Naive thymus-derived CD4-positive, alpha-beta T cell (primary cell): ENCODE results near the gene PPP2R2D. TPM values are rescaled to one million over a fixed set of nuclear protein-coding genes. Genes with fewer than 3 reads are reported as not detected.
"Not testable (repeated sequence)": the region's sequence is repeated elsewhere in the genome, so short reads cannot be mapped to it uniquely, and the experiment has no call there.

Experiments
- ATAC-seq: fragments of 150-1000 bp; cut with Tn5 transposase; 2 replicates; pipeline ENCODE4 v1.10.0; 2021; ENCODE audit warnings: mild to moderate bottlenecking, moderate library complexity
- CTCF ChIA-PET: fragments of 350-600 bp; sonication (Branson Sonifier 250); formaldehyde crosslinking; loops from one replicate; lab custom pipeline; 2021; ENCODE audit warnings: antibody characterized with exemption; lab: Charles Lee
- POLR2A ChIA-PET: fragments of 350-600 bp; sonication (Branson Sonifier 250); formaldehyde crosslinking; loops from one replicate; lab custom pipeline; 2021; ENCODE audit warnings: antibody characterized with exemption, inconsistent platforms; lab: Charles Lee
- DNase-seq, 9 donors: peaks; one replicate each; pipeline versions ENCODE4 v3.0.0 to v3.0.0-alpha.2; 2020 to 2022; ENCODE audit warnings: mixed read lengths in 1 of 9
- H3K27ac ChIP-seq: one replicate; pipeline ENCODE4 v1.7.0; 2013; ENCODE audit warnings: mild to moderate bottlenecking, low read depth, low read length, moderate library complexity
- H3K27me3 ChIP-seq, 2 donors: one replicate each; pipeline ENCODE4 v1.7.0; 2013; ENCODE audit warnings: low read length in 2 of 2, mild to moderate bottlenecking in 2 of 2, moderate library complexity in 2 of 2; ENCODE audit not compliant: control insufficient read depth in 2 of 2, insufficient read depth in 2 of 2
- H3K36me3 ChIP-seq, 3 experiments: 1 replicate in 2 of 3; 2 replicates in 1 of 3; pipeline ENCODE4 v1.7.0; 2013; ENCODE audit warnings: low read length in 3 of 3, mild to moderate bottlenecking in 3 of 3, moderate library complexity in 1 of 3; ENCODE audit not compliant: insufficient read depth in 3 of 3, control insufficient read depth in 2 of 3
- H3K4me1 ChIP-seq, 2 donors: one replicate each; pipeline ENCODE4 v1.7.0; 2013; ENCODE audit warnings: low read length in 2 of 2, mild to moderate bottlenecking in 2 of 2, moderate library complexity in 1 of 2; ENCODE audit not compliant: control insufficient read depth in 2 of 2, insufficient read depth in 2 of 2
- H3K4me3 ChIP-seq: 2 replicates; pipeline ENCODE4 v1.7.0; 2013; ENCODE audit warnings: mild to moderate bottlenecking, low read length
- H3K9me3 ChIP-seq, 3 experiments: 1 replicate in 2 of 3; 2 replicates in 1 of 3; pipeline ENCODE4 v1.7.0; 2013; ENCODE audit warnings: low read length in 3 of 3; ENCODE audit not compliant: control insufficient read depth in 2 of 3
- H3K27ac Mint-ChIP-seq, 9 donors: one replicate each; pipeline ENCODE4 v1.8.0; 2020 to 2022; ENCODE audit warnings: mixed read lengths in 9 of 9, mild to moderate bottlenecking in 8 of 9, moderate library complexity in 5 of 9, inconsistent platforms in 2 of 9
- H3K27me3 Mint-ChIP-seq, 5 donors: one replicate each; pipeline ENCODE4 v1.8.0; 2021 to 2022; ENCODE audit warnings: mixed read lengths in 5 of 5, mild to moderate bottlenecking in 1 of 5
- H3K36me3 Mint-ChIP-seq, 5 donors: one replicate each; pipeline ENCODE4 v1.8.0; 2020 to 2022; ENCODE audit warnings: mixed read lengths in 5 of 5, mild to moderate bottlenecking in 3 of 5, inconsistent platforms in 1 of 5
- H3K4me1 Mint-ChIP-seq, 7 donors: one replicate each; pipeline ENCODE4 v1.8.0; 2020 to 2022; ENCODE audit warnings: mixed read lengths in 7 of 7, mild to moderate bottlenecking in 3 of 7, inconsistent platforms in 1 of 7
- H3K4me3 Mint-ChIP-seq, 10 donors: one replicate each; pipeline ENCODE4 v1.8.0; 2020 to 2022; ENCODE audit warnings: mild to moderate bottlenecking in 10 of 10, mixed read lengths in 10 of 10, moderate library complexity in 6 of 10, inconsistent platforms in 2 of 10
- H3K9me3 Mint-ChIP-seq, 11 donors: one replicate each; pipeline ENCODE4 v1.8.0; 2020 to 2022; ENCODE audit warnings: mixed read lengths in 11 of 11, mild to moderate bottlenecking in 4 of 11, inconsistent platforms in 1 of 11, moderate library complexity in 1 of 11
- intact Hi-C, 2 donors: fragments of 100-400 bp; cut with micrococcal nuclease; formaldehyde crosslinking; loops; one replicate each; pipeline ENCODE4 v1.15.1; 2023
- polyA plus RNA-seq, 2 donors: library from polyadenylated mRNA; unstranded; fragments of 300-500 nt; fragmentation: Illumina TruSeq; gene quantifications; one replicate each; pipeline ENCODE4 v1.2.3, GENCODE V29; 2021
- total RNA-seq, 6 experiments: library from RNA in 5 of 6; stranded (reverse) in 5 of 6; gene quantifications; 1 replicate in 5 of 6; 2 replicates in 1 of 6; pipeline ENCODE4 v1.2.3 and lab custom pipeline; 2021 to 2026

The PPP2R2D gene
- total and polyA plus RNA-seq, 7 experiments from 2014 or later, result 35.0 to 61.3 (median 40.1) TPM

DNA sequence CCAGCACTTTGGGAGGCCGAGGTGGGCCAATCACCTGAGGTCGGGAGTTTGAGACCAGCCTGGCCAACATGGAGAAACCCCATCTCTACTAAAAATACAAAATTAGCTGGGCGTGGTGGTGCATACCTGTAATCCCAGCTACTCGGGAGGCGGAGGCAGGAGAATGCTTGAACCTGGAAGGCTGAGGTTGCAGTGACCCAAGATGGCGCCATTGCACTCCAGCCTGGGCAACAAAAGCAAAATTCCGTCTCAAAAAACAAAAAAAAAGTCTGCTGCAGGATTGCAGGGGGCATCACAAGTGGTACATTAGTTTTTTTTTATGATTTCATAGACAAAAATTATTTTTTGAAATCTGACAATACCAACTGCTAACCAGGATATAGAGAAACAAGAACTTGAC is 86.0 kb downstream of the PPP2R2D start:
- H3K27me3 Mint-ChIP-seq, result peaks cover 0 to 28% (median 0%) of the 10 kb centered on the region in 5 donors
- H3K27me3 ChIP-seq, H3K4me1 Mint-ChIP-seq, DNase-seq, CTCF ChIA-PET, H3K4me1 ChIP-seq, H3K36me3 ChIP-seq, H3K4me3 ChIP-seq, intact Hi-C loops, POLR2A ChIA-PET, H3K4me3 Mint-ChIP-seq, H3K9me3 ChIP-seq, H3K27ac Mint-ChIP-seq, H3K27ac ChIP-seq, ATAC-seq, H3K9me3 Mint-ChIP-seq: not testable (repeated sequence)
- peaks cover 0 to 15% (median 0%) of the 10 kb centered on the region in 5 donors for H3K36me3 Mint-ChIP-seq

GRCh38 chr10:131987301-131987700 is 86.5 kb downstream of the PPP2R2D start:
- H3K36me3 ChIP-seq, ATAC-seq, H3K4me3 ChIP-seq, H3K4me3 Mint-ChIP-seq, intact Hi-C loops, H3K27me3 ChIP-seq, H3K4me1 Mint-ChIP-seq, H3K9me3 Mint-ChIP-seq, H3K27ac ChIP-seq, POLR2A ChIA-PET, H3K4me1 ChIP-seq, CTCF ChIA-PET, H3K27ac Mint-ChIP-seq, DNase-seq, H3K9me3 ChIP-seq: not testable (repeated sequence)
- Mint-ChIP-seq H3K36me3 (peaks cover 0 to 15% (median 0%) of the 10 kb centered on the region in 5 donors), H3K27me3 (peaks cover 0 to 30% (median 0%) of the 10 kb centered on the region in 5 donors)

- H3K9me3 Mint-ChIP-seq, ATAC-seq, intact Hi-C loops, H3K4me1 ChIP-seq, H3K27ac ChIP-seq, H3K4me3 Mint-ChIP-seq, H3K4me1 Mint-ChIP-seq, H3K27ac Mint-ChIP-seq, CTCF ChIA-PET, DNase-seq, H3K36me3 ChIP-seq, POLR2A ChIA-PET, H3K4me3 ChIP-seq, H3K9me3 ChIP-seq, H3K27me3 ChIP-seq: not testable (repeated sequence)
- Mint-ChIP-seq H3K27me3 (peaks cover 0 to 30% (median 0%) of the 10 kb centered on the region in 5 donors), H3K36me3 (peaks cover 0 to 15% (median 0%) of the 10 kb centered on the region in 5 donors)
Measured at GRCh38 chr10:131987786-131988185, 87.0 kb downstream of the PPP2R2D start.

- ChIA-PET POLR2A (no interaction called here), CTCF (no interaction called here)
- Mint-ChIP-seq H3K4me3 (no peak overlapping the region), H3K27me3 (peaks cover 0 to 21% (median 0%) of the 10 kb centered on the region in 5 donors), H3K36me3 (peaks cover 0 to 3% (median 0%) of the 10 kb centered on the region in 5 donors), H3K4me1 (no peaks in the 10 kb centered on the region), H3K9me3 (peaks cover 0 to 7% (median 0%) of the 10 kb centered on the region in 11 donors), H3K27ac (no peak overlapping the region)
- H3K4me3 ChIP-seq, result no peak overlapping the region
- H3K27me3 ChIP-seq, result no peaks in the 10 kb centered on the region
- no peak overlapping the region for H3K27ac ChIP-seq
- H3K4me1 ChIP-seq, result no peaks in the 10 kb centered on the region
- no peak for DNase-seq
- ATAC-seq, result no peak
- intact Hi-C loops, result no loop called here
- H3K36me3 ChIP-seq, result no peaks in the 10 kb centered on the region
- H3K9me3 ChIP-seq, result no peaks in the 10 kb centered on the region
Measured at GRCh38 chr10:131991726-131992125, 90.9 kb downstream of the PPP2R2D start.

DNA sequence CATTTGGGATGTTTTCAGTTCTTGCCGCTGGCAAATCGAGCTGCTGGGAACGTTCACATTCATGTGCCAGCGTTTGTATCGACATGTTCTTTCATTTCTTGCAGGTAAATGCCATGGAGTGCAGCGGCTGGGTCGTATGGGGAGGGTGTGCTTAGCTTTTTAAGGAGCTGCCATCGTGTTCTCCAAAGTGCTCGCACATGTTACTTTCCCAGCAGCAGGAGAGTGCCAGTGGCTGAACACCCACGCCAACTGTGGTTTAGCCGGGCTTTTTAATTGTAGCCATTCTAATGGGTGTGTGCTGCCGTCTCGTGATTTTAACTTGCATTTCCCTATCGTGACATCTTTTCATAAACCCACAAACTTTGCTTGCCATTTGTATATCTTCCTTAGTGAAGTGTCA is 92.5 kb downstream of the PPP2R2D start:
- intact Hi-C loops, result no loop called here
- H3K27ac Mint-ChIP-seq, result peak overlapping the region in 1 of 9 donors; percentile 32
- ATAC-seq (no peak), DNase-seq (no peak)
- H3K9me3 Mint-ChIP-seq, result no peaks in the 10 kb centered on the region
- no peaks in the 10 kb centered on the region for H3K4me1 Mint-ChIP-seq
- no peak overlapping the region for H3K27ac ChIP-seq
- H3K4me3 Mint-ChIP-seq, result no peak overlapping the region
- no peaks in the 10 kb centered on the region for H3K36me3 ChIP-seq
- POLR2A ChIA-PET, result no interaction called here
- peaks cover 0 to 16% (median 0%) of the 10 kb centered on the region in 5 donors for H3K27me3 Mint-ChIP-seq
- no peaks in the 10 kb centered on the region for H3K27me3 ChIP-seq
- peaks cover 0 to 3% (median 0%) of the 10 kb centered on the region in 5 donors for H3K36me3 Mint-ChIP-seq
- no peaks in the 10 kb centered on the region for H3K4me1 ChIP-seq
- CTCF ChIA-PET, result no interaction called here
- no peak overlapping the region for H3K4me3 ChIP-seq
- H3K9me3 ChIP-seq, result no peaks in the 10 kb centered on the region

- intact Hi-C loops, result no loop called here
- H3K4me1 ChIP-seq, result no peaks in the 10 kb centered on the region
- no peak overlapping the region for H3K27ac Mint-ChIP-seq
- ChIA-PET CTCF (interaction anchor here (0.7 kb wide), 1 partner anchor 28 kb away, joined by 3 read pairs; no protein-coding TSS in a partner anchor), POLR2A (no interaction called here)
- H3K4me1 Mint-ChIP-seq, result no peaks in the 10 kb centered on the region
- H3K9me3 ChIP-seq, result no peaks in the 10 kb centered on the region
- peaks cover 0 to 3% (median 0%) of the 10 kb centered on the region in 5 donors for H3K36me3 Mint-ChIP-seq
- H3K4me3 ChIP-seq, result no peak overlapping the region
- H3K27me3 Mint-ChIP-seq, result peaks cover 0 to 11% (median 0%) of the 10 kb centered on the region in 5 donors
- ATAC-seq, result no peak
- H3K36me3 ChIP-seq, result no peaks in the 10 kb centered on the region
- no peak overlapping the region for H3K4me3 Mint-ChIP-seq
- no peak overlapping the region for H3K27ac ChIP-seq
- DNase-seq, result no peak
- H3K9me3 Mint-ChIP-seq, result no peaks in the 10 kb centered on the region
- no peaks in the 10 kb centered on the region for H3K27me3 ChIP-seq
Measured at GRCh38 chr10:131994435-131994834, 93.6 kb downstream of the PPP2R2D start.
